ENCODE data around the gene PARD3B.

GRCh38 chr2:204574486-204574885, 29.2 kb downstream of the PARD3B start:
- TF ChIP-seq CTCF (IDR thresholded peaks at IDR 0.05) (no peak), POLR2A (IDR thresholded peaks at IDR 0.05) (no peak)
